ENCODE measurements around the gene TAF1.

DNA sequence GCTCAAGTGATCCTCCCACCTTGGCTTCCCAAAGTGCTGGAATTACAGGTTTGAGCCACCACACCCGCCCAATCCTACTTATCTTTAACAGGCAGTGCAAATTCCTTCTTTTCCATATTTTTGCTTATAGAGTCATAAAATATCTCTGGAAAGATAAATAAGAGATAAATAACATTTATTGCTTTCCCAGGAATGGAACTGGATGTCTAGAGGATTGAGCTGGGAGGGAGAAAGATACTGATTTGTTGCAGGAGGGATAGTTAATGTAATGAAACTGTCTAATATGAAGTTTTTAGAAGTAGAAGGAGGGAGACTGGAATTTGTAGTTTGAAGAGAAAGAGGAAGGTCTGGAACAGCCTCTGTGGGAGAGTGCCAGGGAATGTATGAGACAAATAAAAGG, 44.4 kb upstream of the TAF1 start:
- TF ChIP-seq, protein P1, sequence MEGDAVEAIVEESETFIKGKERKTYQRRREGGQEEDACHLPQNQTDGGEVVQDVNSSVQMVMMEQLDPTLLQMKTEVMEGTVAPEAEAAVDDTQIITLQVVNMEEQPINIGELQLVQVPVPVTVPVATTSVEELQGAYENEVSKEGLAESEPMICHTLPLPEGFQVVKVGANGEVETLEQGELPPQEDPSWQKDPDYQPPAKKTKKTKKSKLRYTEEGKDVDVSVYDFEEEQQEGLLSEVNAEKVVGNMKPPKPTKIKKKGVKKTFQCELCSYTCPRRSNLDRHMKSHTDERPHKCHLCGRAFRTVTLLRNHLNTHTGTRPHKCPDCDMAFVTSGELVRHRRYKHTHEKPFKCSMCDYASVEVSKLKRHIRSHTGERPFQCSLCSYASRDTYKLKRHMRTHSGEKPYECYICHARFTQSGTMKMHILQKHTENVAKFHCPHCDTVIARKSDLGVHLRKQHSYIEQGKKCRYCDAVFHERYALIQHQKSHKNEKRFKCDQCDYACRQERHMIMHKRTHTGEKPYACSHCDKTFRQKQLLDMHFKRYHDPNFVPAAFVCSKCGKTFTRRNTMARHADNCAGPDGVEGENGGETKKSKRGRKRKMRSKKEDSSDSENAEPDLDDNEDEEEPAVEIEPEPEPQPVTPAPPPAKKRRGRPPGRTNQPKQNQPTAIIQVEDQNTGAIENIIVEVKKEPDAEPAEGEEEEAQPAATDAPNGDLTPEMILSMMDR (IDR thresholded peaks at IDR 0.05) = no peak
- no peak for TF ChIP-seq POLR2A (IDR thresholded peaks at IDR 0.05)
